Calu3 (cell line): ENCODE measurements around the gene TCTN1. TPM values are rescaled to one million over a fixed set of nuclear protein-coding genes. Genes with fewer than 3 reads are reported as not detected.

ENCODE experiments used
- BruUV-seq: library from RNA; stranded (reverse); fragments of 400-500 nt; replicated peaks from 2 replicates; lab custom pipeline; 2021; lab: Mats Ljungman, UMichigan
- CTCF ChIA-PET: fragments of 300-600 bp; sonication (Branson Sonifier 250); formaldehyde crosslinking; loops from one replicate; lab custom pipeline; 2022; ENCODE audit warnings: antibody characterized with exemption; lab: Charles Lee
- DNase-seq: peaks from one replicate; pipeline ENCODE4 v3.0.0; 2022
- H3K27ac Mint-ChIP-seq: one replicate; pipeline ENCODE4 v1.8.0; 2022; ENCODE audit warnings: mixed read lengths; ENCODE audit not compliant: unreplicated experiment
- H3K27me3 Mint-ChIP-seq: one replicate; pipeline ENCODE4 v1.8.0; 2022; ENCODE audit warnings: mixed read lengths; ENCODE audit not compliant: unreplicated experiment
- H3K36me3 Mint-ChIP-seq: one replicate; pipeline ENCODE4 v1.8.0; 2022; ENCODE audit warnings: mild to moderate bottlenecking, moderate library complexity, mixed read lengths; ENCODE audit not compliant: insufficient read depth, unreplicated experiment
- H3K4me1 Mint-ChIP-seq: one replicate; pipeline ENCODE4 v1.8.0; 2022; ENCODE audit warnings: mild to moderate bottlenecking, low read depth, mixed read lengths; ENCODE audit not compliant: unreplicated experiment
- H3K4me3 Mint-ChIP-seq: one replicate; pipeline ENCODE4 v1.8.0; 2022; ENCODE audit warnings: mild to moderate bottlenecking, low read depth, moderate library complexity, mixed read lengths; ENCODE audit not compliant: unreplicated experiment
- H3K9me3 Mint-ChIP-seq: one replicate; pipeline ENCODE4 v1.8.0; 2022; ENCODE audit warnings: low read depth, mixed read lengths; ENCODE audit not compliant: unreplicated experiment
- intact Hi-C: fragments of 100-400 bp; cut with micrococcal nuclease; formaldehyde crosslinking; loops from one replicate; pipeline ENCODE4 v1.10.0; 2022; ENCODE audit not compliant: unreplicated experiment
- total RNA-seq: library from RNA; stranded (reverse); gene quantifications from 2 replicates; pipeline ENCODE4 v1.2.3, GENCODE V29; 2022
- TF ChIP-seq, protein P1 (sequence below): fragments of 200-600 bp; IDR thresholded peaks from one replicate; pipeline ENCODE4 v1.8.0; 2022; ENCODE audit warnings: antibody characterized with exemption; ENCODE audit not compliant: unreplicated experiment

TCTN1 gene
- total RNA-seq, 1 experiment from 2014 or later, result 41.8 TPM

DNA sequence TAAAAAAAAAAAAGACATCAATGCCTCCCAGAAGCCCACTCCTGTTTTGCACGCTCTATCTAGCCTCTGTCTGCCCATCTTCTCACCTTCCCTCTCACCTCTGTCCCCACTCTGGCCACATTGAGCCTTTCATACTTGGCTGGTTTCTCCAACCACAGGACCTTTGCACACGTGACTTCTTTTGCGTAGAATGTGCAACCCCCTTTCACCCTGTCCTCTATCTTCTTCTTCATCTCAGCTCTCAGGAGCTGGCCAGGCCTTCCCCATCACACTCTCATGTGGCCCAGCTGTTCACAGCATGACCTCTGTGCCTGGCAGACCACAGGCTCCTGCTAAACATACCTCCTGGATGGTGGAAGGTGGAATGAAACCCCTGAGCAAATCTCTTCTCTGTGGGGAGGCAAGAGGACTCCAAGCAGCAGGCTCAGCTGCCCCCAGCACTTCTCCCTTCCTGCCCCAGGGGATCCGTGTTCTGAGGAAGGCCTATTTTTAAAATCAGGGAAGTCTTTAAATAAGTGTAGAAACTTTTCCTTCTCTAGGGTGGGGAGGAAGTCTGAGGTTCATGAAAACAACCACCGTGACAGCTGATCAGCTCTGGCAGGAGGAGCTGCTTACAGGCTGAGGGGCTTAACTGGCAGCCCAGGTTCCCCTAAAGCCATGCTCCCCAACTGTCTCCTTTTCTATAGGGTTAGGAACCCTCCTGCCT, 63.4 kb downstream of the TCTN1 start:
- no TSS peak for BruUV-seq
- Mint-ChIP-seq H3K4me3 (no peak overlapping the region), H3K9me3 (no peaks in the 10 kb centered on the region), H3K4me1 (no peaks in the 10 kb centered on the region), H3K27ac (no peak overlapping the region), H3K27me3 (peaks cover 16% of the 10 kb centered on the region), H3K36me3 (no peaks in the 10 kb centered on the region)
- CTCF ChIA-PET, result interaction anchor here (0.5 to 0.7 kb wide), 4 partner anchors 49 to 232 kb away, joined by 3 to 6 read pairs (median 4); no protein-coding TSS in a partner anchor
- intact Hi-C loops, result no loop called here
- TF ChIP-seq, protein P1, sequence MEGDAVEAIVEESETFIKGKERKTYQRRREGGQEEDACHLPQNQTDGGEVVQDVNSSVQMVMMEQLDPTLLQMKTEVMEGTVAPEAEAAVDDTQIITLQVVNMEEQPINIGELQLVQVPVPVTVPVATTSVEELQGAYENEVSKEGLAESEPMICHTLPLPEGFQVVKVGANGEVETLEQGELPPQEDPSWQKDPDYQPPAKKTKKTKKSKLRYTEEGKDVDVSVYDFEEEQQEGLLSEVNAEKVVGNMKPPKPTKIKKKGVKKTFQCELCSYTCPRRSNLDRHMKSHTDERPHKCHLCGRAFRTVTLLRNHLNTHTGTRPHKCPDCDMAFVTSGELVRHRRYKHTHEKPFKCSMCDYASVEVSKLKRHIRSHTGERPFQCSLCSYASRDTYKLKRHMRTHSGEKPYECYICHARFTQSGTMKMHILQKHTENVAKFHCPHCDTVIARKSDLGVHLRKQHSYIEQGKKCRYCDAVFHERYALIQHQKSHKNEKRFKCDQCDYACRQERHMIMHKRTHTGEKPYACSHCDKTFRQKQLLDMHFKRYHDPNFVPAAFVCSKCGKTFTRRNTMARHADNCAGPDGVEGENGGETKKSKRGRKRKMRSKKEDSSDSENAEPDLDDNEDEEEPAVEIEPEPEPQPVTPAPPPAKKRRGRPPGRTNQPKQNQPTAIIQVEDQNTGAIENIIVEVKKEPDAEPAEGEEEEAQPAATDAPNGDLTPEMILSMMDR, result no peak
- no peak for DNase-seq

DNA sequence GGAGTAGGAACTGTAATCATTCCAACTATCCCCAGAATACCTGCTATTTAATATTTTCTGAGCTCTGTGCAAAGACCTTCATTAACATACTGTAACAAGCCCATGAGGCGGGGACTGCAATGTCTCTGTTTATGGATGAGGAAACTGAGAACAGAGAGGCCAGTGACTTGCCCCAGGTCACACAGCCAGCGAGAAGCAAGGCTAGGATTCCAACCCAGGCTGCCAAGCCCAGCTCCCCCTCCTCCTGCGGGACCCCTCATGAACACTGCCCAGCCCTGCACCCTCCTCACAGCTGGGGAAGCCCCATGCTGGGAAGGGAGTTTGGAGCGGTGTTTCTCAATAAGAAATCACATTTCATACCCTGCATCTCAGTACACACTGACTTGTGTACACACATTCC, 64.1 kb downstream of the TCTN1 start:
- no peak for DNase-seq
- Mint-ChIP-seq H3K4me3 (no peak overlapping the region), H3K4me1 (no peaks in the 10 kb centered on the region), H3K9me3 (no peaks in the 10 kb centered on the region), H3K36me3 (no peaks in the 10 kb centered on the region), H3K27me3 (peaks cover 16% of the 10 kb centered on the region), H3K27ac (no peak overlapping the region)
- intact Hi-C loops, result no loop called here
- CTCF ChIA-PET, result interaction anchor here (0.5 kb wide), 2 partner anchors 146 to 232 kb away, joined by 4 read pairs; no protein-coding TSS in a partner anchor
- TF ChIP-seq, protein P1, result no peak
- no TSS peak for BruUV-seq

DNA sequence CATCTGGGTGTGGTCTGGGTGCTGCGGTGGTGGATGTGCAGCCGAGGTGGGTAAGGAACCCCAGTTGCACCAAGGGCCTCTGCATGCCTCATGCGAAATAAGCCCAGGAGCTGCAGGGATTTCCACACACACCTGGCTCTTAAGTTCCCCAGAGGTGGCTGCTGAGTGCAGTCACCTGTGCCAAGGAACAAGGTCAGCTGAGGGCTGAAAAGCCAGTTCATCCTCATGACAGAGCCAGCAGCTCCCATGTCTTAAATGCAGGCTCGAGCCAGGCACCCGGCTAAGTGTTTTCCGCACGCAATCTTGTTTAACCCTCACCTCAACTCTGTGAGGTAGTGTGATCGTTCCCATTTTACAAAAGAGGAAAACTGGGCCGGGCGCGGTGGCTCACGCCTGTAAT, 65.3 kb downstream of the TCTN1 start:
- Mint-ChIP-seq H3K27me3 (peaks cover 16% of the 10 kb centered on the region), H3K27ac (no peak overlapping the region), H3K4me1 (no peaks in the 10 kb centered on the region), H3K4me3 (no peak overlapping the region), H3K9me3 (no peaks in the 10 kb centered on the region), H3K36me3 (no peaks in the 10 kb centered on the region)
- no TSS peak for BruUV-seq
- CTCF ChIA-PET, result no interaction called here
- TF ChIP-seq, protein P1, result no peak
- intact Hi-C loops, result no loop called here
- no peak for DNase-seq

DNA sequence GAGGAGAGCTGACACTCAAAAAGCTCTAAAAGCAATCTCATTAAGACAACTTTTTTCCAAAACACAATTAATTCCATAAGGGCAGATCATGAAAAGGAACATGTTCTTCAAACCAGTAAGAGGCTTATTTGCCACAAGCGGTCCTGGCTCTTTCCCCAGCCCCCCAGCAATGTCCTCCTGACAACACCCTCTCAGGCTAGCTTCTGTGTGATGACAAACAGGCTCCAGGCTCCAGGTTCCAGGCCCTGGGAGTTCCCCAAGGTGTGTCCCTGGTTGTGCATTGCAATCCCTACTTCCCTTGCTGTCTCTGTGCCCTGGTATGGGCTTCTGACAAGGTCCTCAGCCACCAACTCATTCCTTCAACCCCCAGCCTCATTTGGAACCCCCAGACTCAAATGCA, 66.1 kb downstream of the TCTN1 start:
- TF ChIP-seq, protein P1, result no peak
- CTCF ChIA-PET, result no interaction called here
- intact Hi-C loops, result no loop called here
- BruUV-seq, result no TSS peak
- Mint-ChIP-seq H3K27me3 (peaks cover 25% of the 10 kb centered on the region), H3K4me1 (no peaks in the 10 kb centered on the region), H3K9me3 (no peaks in the 10 kb centered on the region), H3K36me3 (no peaks in the 10 kb centered on the region), H3K27ac (no peak overlapping the region), H3K4me3 (no peak overlapping the region)
- DNase-seq, result no peak
